AG08396 (cell line): ENCODE results near the gene C17orf100.
"Not testable (repeated sequence)": the region's sequence is repeated elsewhere in the genome, so short reads cannot be mapped to it uniquely, and the experiment has no call there.

ENCODE experiments used
- DNase-seq: peaks from one replicate; pipeline ENCODE4 v3.0.0; 2012; ENCODE audit warnings: low spot score, mixed read lengths

C17orf100 gene

GRCh38 chr17:6641247-6641863 is 10.2 kb upstream of the C17orf100 start:
- no peak for DNase-seq

GRCh38 chr17:6642592-6642991 is 9.0 kb upstream of the C17orf100 start:
- no peak for DNase-seq

- DNase-seq = peak; percentile 74
These were observed 8.0 kb upstream of the C17orf100 start for GRCh38 chr17:6643451-6644125.

GRCh38 chr17:6648181-6648580 is 3.4 kb upstream of the C17orf100 start:
- DNase-seq = no peak

- DNase-seq = peak; percentile 35
These were observed 424 bp downstream of the C17orf100 start for GRCh38 chr17:6651919-6652452.

GRCh38 chr17:6654841-6655731 is 3.5 kb downstream of the C17orf100 start:
- peak; percentile 39 for DNase-seq

GRCh38 chr17:6655732-6656361 is 4.3 kb downstream of the C17orf100 start:
- DNase-seq = not testable (repeated sequence)

- not testable (repeated sequence) for DNase-seq
These were observed 5.5 kb downstream of the C17orf100 start for GRCh38 chr17:6656797-6657632.

GRCh38 chr17:6657633-6658287 is 6.2 kb downstream of the C17orf100 start:
- no peak for DNase-seq

- not testable (repeated sequence) for DNase-seq
These were observed 6.8 kb downstream of the C17orf100 start for GRCh38 chr17:6658411-6658810.

GRCh38 chr17:6660101-6660500 is 8.5 kb downstream of the C17orf100 start:
- DNase-seq = no peak

- DNase-seq = no peak
These were observed 9.4 kb downstream of the C17orf100 start for GRCh38 chr17:6660805-6661463.

GRCh38 chr17:6661464-6661848 is 9.9 kb downstream of the C17orf100 start:
- DNase-seq = no peak

- not testable (repeated sequence) for DNase-seq
These were observed 11.6 kb downstream of the C17orf100 start for GRCh38 chr17:6663200-6663599.

- DNase-seq = peak; percentile 87
These were observed 14.5 kb downstream of the C17orf100 start for GRCh38 chr17:6666077-6666521.

GRCh38 chr17:6666557-6666956 is 15.0 kb downstream of the C17orf100 start:
- no peak for DNase-seq

- no peak for DNase-seq
These were observed 16.0 kb downstream of the C17orf100 start for GRCh38 chr17:6667516-6667915.

- no peak for DNase-seq
These were observed 16.7 kb downstream of the C17orf100 start for GRCh38 chr17:6668219-6668618.

- no peak for DNase-seq
These were observed 17.3 kb downstream of the C17orf100 start for GRCh38 chr17:6668727-6669425.
